EH (cell line): ENCODE data around the gene PAXX.
"Not testable (repeated sequence)": the region's sequence is repeated elsewhere in the genome, so short reads cannot be mapped to it uniquely, and the experiment has no call there.

Experiments used
- DNase-seq: peaks from one replicate; pipeline ENCODE4 v3.0.0-alpha.2; 2015; ENCODE audit warnings: low read depth

The PAXX gene

GRCh38 chr9:137032858-137033257 lies 40.6 kb downstream of the PAXX start:
- DNase-seq = no peak

GRCh38 chr9:137033481-137033880 lies 41.3 kb downstream of the PAXX start:
- DNase-seq = not testable (repeated sequence)

GRCh38 chr9:137034039-137034708 lies 42.0 kb downstream of the PAXX start:
- no peak for DNase-seq

- DNase-seq = peak; percentile 80
These were observed 42.7 kb downstream of the PAXX start for GRCh38 chr9:137034709-137035506.

- no peak for DNase-seq
These were observed 43.2 kb downstream of the PAXX start for GRCh38 chr9:137035507-137035834.

- DNase-seq = no peak
These were observed 43.7 kb downstream of the PAXX start for GRCh38 chr9:137035937-137036336.

GRCh38 chr9:137037035-137037434 lies 44.8 kb downstream of the PAXX start:
- no peak for DNase-seq

GRCh38 chr9:137037483-137037882 lies 45.3 kb downstream of the PAXX start:
- no peak for DNase-seq

- no peak for DNase-seq
These were observed 46.7 kb downstream of the PAXX start for GRCh38 chr9:137038916-137039315.

- no peak for DNase-seq
These were observed 47.6 kb downstream of the PAXX start for GRCh38 chr9:137039611-137040366.

GRCh38 chr9:137040568-137040967 lies 48.3 kb downstream of the PAXX start:
- DNase-seq = no peak

- DNase-seq = no peak
These were observed 48.9 kb downstream of the PAXX start for GRCh38 chr9:137041124-137041523.

- no peak for DNase-seq
These were observed 50.8 kb downstream of the PAXX start for GRCh38 chr9:137042751-137043727.
